GM23248 (cell line): ENCODE measurements around the gene CCDC187. TPM values are rescaled to one million over a fixed set of nuclear protein-coding genes. Genes with fewer than 3 reads are reported as not detected.
A peak's percentile ranks its signal among the peaks of the same experiment; 100 is the strongest.

Source experiments
- DNase-seq: peaks from one replicate; pipeline ENCODE4 v3.0.0-alpha.2; 2015
- H2AFZ ChIP-seq: fragments of 200-600 bp; sonication (generic); 2 replicates; pipeline ENCODE4 v1.6.1; 2016; ENCODE audit warnings: antibody characterized with exemption
- H3F3A ChIP-seq: fragments of 200-600 bp; sonication (generic); 2 replicates; pipeline ENCODE4 v1.6.1; 2016; ENCODE audit warnings: mild to moderate bottlenecking, antibody characterized with exemption, mixed run types; ENCODE audit not compliant: insufficient read depth
- H3K27ac ChIP-seq: fragments of 200-600 bp; sonication (generic); 2 replicates; pipeline ENCODE4 v1.5.1; 2016; ENCODE audit warnings: mild to moderate bottlenecking
- H3K27me3 ChIP-seq: fragments of 200-600 bp; sonication (generic); replicated peaks from 2 replicates; pipeline ENCODE4 v1.6.1; 2016; ENCODE audit warnings: mild to moderate bottlenecking; ENCODE audit not compliant: insufficient read depth
- H3K36me3 ChIP-seq: fragments of 200-600 bp; sonication (generic); 2 replicates; pipeline ENCODE4 v1.6.1; 2016; ENCODE audit warnings: low read depth, mild to moderate bottlenecking
- H3K4me1 ChIP-seq: fragments of 200-600 bp; sonication (generic); 2 replicates; pipeline ENCODE4 v1.6.1; 2016; ENCODE audit warnings: mild to moderate bottlenecking; ENCODE audit not compliant: insufficient read depth
- H3K4me2 ChIP-seq: fragments of 200-600 bp; sonication (generic); one replicate; pipeline ENCODE4 v1.6.1; 2016; ENCODE audit warnings: mild to moderate bottlenecking; ENCODE audit not compliant: unreplicated experiment
- H3K4me3 ChIP-seq: fragments of 200-600 bp; sonication (generic); 2 replicates; pipeline ENCODE4 v1.5.1; 2016; ENCODE audit warnings: mild to moderate bottlenecking
- H3K79me2 ChIP-seq: fragments of 200-600 bp; sonication (generic); 2 replicates; pipeline ENCODE4 v1.6.1; 2016; ENCODE audit warnings: mild to moderate bottlenecking; ENCODE audit not compliant: insufficient read depth
- H3K9ac ChIP-seq: fragments of 200-600 bp; sonication (generic); 2 replicates; pipeline ENCODE4 v1.6.1; 2016; ENCODE audit warnings: mild to moderate bottlenecking
- H3K9me2 ChIP-seq: fragments of 200-600 bp; sonication (generic); 2 replicates; pipeline ENCODE4 v1.6.1; 2016; ENCODE audit warnings: mixed run types, mild to moderate bottlenecking, moderate library complexity; ENCODE audit not compliant: insufficient read depth
- H3K9me3 ChIP-seq: fragments of 200-600 bp; sonication (generic); one replicate; pipeline ENCODE4 v1.6.1; 2017; ENCODE audit warnings: low read depth
- H4K20me1 ChIP-seq: fragments of 200-600 bp; sonication (generic); 2 replicates; pipeline ENCODE4 v1.6.0; 2016; ENCODE audit not compliant: insufficient read depth
- EZH2 ChIP-seq: fragments of 200-600 bp; sonication (generic); IDR thresholded peaks from 2 replicates; pipeline ENCODE4 v1.6.1; 2018; ENCODE audit warnings: antibody characterized with exemption, mild to moderate bottlenecking; ENCODE audit not compliant: insufficient read depth, poor library complexity, severe bottlenecking
- EZH2phosphoT487 ChIP-seq: fragments of 200-600 bp; sonication (generic); IDR thresholded peaks from 2 replicates; pipeline ENCODE4 v1.6.1; 2018; ENCODE audit warnings: antibody characterized with exemption, moderate library complexity, mild to moderate bottlenecking, low read depth; ENCODE audit not compliant: insufficient read depth
- WGBS, 2 experiments: methylation state at CpG; one replicate each; pipeline ENCODE4 v1.1.6; 2015 to 2017; ENCODE audit warnings: low lambda C conversion rate in 2 of 2, low coverage in 1 of 2; ENCODE audit errors: missing lambda C conversion rate in 2 of 2; 5-methylcytosine and 5-hydroxymethylcytosine counted together
- in situ Hi-C: fragments of 300-500 bp; cut with MboI; formaldehyde crosslinking; loops from 2 replicates; pipeline ENCODE4 v1.15.0; 2020
- polyA plus RNA-seq: library from polyadenylated mRNA; unstranded; fragments of >200 nt; fragmentation: Nextera tagmentation; extraction: Ambion mirVana; gene quantifications from 2 replicates; pipeline ENCODE4 v1.2.1, GENCODE V29; 2016
- total RNA-seq: library from RNA; depleted of rRNA; stranded (reverse); fragments of >200 nt; shearing (Covaris generic); gene quantifications from 2 replicates; pipeline ENCODE4 v1.2.3, GENCODE V29; 2014

CCDC187 gene
- total and polyA plus RNA-seq, 2 experiments from 2014 or later, result not detected

GRCh38 chr9:136228107-136228875 lies 75.6 kb downstream of the CCDC187 start:
- no peaks in the 10 kb centered on the region for H3F3A ChIP-seq
- no peaks in the 10 kb centered on the region for H3K9me3 ChIP-seq
- H3K36me3 ChIP-seq, result no peaks in the 10 kb centered on the region
- TF ChIP-seq EZH2 (no peak), EZH2phosphoT487 (no peak)
- H2AFZ ChIP-seq, result no peak overlapping the region
- no peaks in the 10 kb centered on the region for H3K9me2 ChIP-seq
- H3K4me2 ChIP-seq, result no peak overlapping the region
- 0 out of 2 replicates have a peak overlapping the region, but pooled peaks have one; percentile 11 for H3K4me3 ChIP-seq
- WGBS, 2 experiments, result 64 to 68% methylated on average over 17 to 18 of the region's 18 CpGs
- no peaks in the 10 kb centered on the region for H3K79me2 ChIP-seq
- H3K4me1 ChIP-seq, result peaks cover 9% of the 10 kb centered on the region
- peak overlapping the region; percentile 34; the same call in 1 of the 2 replicates for H3K27ac ChIP-seq
- peak; percentile 82 for DNase-seq
- no peaks in the 10 kb centered on the region for H3K27me3 ChIP-seq
- no peaks in the 10 kb centered on the region for H4K20me1 ChIP-seq
- in situ Hi-C loops, result no loop called here
- peak overlapping the region; percentile 41 for H3K9ac ChIP-seq

- H3F3A ChIP-seq, result no peaks in the 10 kb centered on the region
- H3K27me3 ChIP-seq, result no peaks in the 10 kb centered on the region
- no peak overlapping the region for H2AFZ ChIP-seq
- no peaks in the 10 kb centered on the region for H3K36me3 ChIP-seq
- H3K27ac ChIP-seq, result no peak overlapping the region
- no peak for DNase-seq
- no peaks in the 10 kb centered on the region for H3K79me2 ChIP-seq
- TF ChIP-seq EZH2phosphoT487, result no peak
- no peak for TF ChIP-seq EZH2
- peaks cover 9% of the 10 kb centered on the region for H3K4me1 ChIP-seq
- no peaks in the 10 kb centered on the region for H3K9me3 ChIP-seq
- in situ Hi-C loops, result no loop called here
- no peak overlapping the region for H3K4me2 ChIP-seq
- H3K9me2 ChIP-seq, result no peaks in the 10 kb centered on the region
- 94 to 95% methylated on average over 30 of the region's 30 CpGs for WGBS, 2 experiments
- no peak overlapping the region for H3K4me3 ChIP-seq
- no peak overlapping the region for H3K9ac ChIP-seq
- no peaks in the 10 kb centered on the region for H4K20me1 ChIP-seq
These were observed 77.0 kb downstream of the CCDC187 start for GRCh38 chr9:136226680-136227407.

- no peak for TF ChIP-seq EZH2
- TF ChIP-seq EZH2phosphoT487, result no peak
- Histone ChIP-seq H3K4me2 (no peak overlapping the region), H3K36me3 (no peaks in the 10 kb centered on the region), H3K9ac (no peak overlapping the region), H4K20me1 (no peaks in the 10 kb centered on the region), H3K79me2 (no peaks in the 10 kb centered on the region), H3F3A (no peaks in the 10 kb centered on the region), H3K9me3 (no peaks in the 10 kb centered on the region), H3K4me3 (no peak overlapping the region), H3K4me1 (peaks cover 9% of the 10 kb centered on the region), H3K27me3 (no peaks in the 10 kb centered on the region), H3K27ac (no peak overlapping the region), H3K9me2 (no peaks in the 10 kb centered on the region), H2AFZ (no peak overlapping the region)
- peak; percentile 61 for DNase-seq
- 83 to 86% methylated on average over 30 of the region's 30 CpGs for WGBS, 2 experiments
- in situ Hi-C loops, result no loop called here
These were observed 77.9 kb downstream of the CCDC187 start for GRCh38 chr9:136225748-136226679.

- Histone ChIP-seq H3K36me3 (no peaks in the 10 kb centered on the region), H3K9me2 (no peaks in the 10 kb centered on the region), H3K27me3 (no peaks in the 10 kb centered on the region), H3K4me2 (no peak overlapping the region), H3K4me1 (peaks cover 9% of the 10 kb centered on the region), H3K9me3 (no peaks in the 10 kb centered on the region), H4K20me1 (no peaks in the 10 kb centered on the region), H2AFZ (no peak overlapping the region), H3K9ac (no peak overlapping the region), H3K4me3 (no peak overlapping the region), H3K27ac (no peak overlapping the region), H3K79me2 (no peaks in the 10 kb centered on the region), H3F3A (no peaks in the 10 kb centered on the region)
- in situ Hi-C loops, result no loop called here
- TF ChIP-seq EZH2 (no peak), EZH2phosphoT487 (no peak)
- 92 to 93% methylated on average over 16 to 19 of the region's 19 CpGs for WGBS, 2 experiments
- no peak for DNase-seq
These were observed 78.5 kb downstream of the CCDC187 start for GRCh38 chr9:136225366-136225747.
